Measurements from ENCODE around the gene AOPEP.

The AOPEP gene

DNA sequence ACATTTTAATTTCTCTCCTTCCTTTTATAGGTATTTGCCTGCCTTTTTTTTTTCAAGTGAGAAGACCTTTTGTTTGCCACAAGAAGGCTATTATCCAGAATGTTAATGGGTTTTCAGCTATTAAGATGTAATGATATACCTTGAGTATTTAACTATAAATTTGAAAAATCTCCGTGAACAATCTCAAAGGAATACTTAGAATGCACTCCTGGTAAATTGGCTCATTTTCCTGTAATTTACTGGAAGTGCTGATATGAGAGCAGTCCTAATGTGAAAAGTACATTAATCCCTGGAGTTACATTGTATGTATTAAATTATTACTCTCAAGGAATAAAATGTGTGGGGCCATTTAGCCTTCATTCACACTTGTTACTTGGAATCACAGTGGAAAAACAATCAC lies 32.4 kb downstream of the AOPEP start:
- TF ChIP-seq, protein P1, sequence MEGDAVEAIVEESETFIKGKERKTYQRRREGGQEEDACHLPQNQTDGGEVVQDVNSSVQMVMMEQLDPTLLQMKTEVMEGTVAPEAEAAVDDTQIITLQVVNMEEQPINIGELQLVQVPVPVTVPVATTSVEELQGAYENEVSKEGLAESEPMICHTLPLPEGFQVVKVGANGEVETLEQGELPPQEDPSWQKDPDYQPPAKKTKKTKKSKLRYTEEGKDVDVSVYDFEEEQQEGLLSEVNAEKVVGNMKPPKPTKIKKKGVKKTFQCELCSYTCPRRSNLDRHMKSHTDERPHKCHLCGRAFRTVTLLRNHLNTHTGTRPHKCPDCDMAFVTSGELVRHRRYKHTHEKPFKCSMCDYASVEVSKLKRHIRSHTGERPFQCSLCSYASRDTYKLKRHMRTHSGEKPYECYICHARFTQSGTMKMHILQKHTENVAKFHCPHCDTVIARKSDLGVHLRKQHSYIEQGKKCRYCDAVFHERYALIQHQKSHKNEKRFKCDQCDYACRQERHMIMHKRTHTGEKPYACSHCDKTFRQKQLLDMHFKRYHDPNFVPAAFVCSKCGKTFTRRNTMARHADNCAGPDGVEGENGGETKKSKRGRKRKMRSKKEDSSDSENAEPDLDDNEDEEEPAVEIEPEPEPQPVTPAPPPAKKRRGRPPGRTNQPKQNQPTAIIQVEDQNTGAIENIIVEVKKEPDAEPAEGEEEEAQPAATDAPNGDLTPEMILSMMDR (IDR thresholded peaks at IDR 0.05; ENCODE audit: low read depth, low read length): no peak
- H3K4me3 ChIP-seq (ENCODE audit: low read depth, low read length): no peak overlapping the region

DNA sequence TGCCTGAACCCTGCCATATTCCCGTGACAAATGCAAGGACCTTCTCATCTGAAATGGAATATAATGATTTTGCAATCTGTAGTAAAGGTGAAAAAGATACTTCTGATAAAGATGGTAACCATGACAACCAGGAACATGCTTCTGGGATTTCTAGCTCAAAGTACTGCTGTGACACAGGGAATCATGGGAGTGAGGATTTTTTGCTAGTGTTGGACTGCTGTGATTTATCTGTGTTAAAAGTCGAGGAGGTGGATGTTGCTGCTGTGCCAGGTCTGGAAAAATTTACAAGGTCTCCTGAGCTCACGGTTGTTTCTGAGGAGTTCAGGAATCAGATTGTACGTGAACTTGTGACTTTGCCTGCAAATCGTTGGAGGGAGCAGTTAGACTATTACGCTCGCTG lies 33.5 kb downstream of the AOPEP start:
- TF ChIP-seq, protein P1 (IDR thresholded peaks at IDR 0.05; ENCODE audit: low read depth, low read length): no peak
- no peak overlapping the region for H3K4me3 ChIP-seq (ENCODE audit: low read depth, low read length)

DNA sequence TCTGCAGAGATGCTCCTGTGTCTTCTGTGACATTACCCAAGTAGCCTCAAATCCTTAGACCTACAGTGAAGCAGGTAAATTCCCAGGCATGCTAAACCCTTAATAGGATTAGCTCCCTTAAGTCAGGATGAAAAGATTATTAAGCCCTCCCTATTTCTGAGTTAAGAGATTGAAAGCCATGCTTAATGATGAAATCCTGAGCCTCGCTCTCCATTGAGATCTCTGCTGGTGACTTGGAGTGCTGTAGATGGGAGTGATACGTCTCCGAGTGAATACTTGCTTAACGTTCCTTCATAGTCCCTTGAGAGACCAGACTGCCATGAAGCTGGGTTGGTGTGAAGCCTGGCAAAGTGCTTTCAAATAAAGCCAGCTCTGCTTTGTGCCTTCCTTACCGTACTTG lies 34.2 kb downstream of the AOPEP start:
- no peak overlapping the region for H3K4me3 ChIP-seq (ENCODE audit: low read depth, low read length)
- TF ChIP-seq, protein P1 (IDR thresholded peaks at IDR 0.05; ENCODE audit: low read depth, low read length): no peak

DNA sequence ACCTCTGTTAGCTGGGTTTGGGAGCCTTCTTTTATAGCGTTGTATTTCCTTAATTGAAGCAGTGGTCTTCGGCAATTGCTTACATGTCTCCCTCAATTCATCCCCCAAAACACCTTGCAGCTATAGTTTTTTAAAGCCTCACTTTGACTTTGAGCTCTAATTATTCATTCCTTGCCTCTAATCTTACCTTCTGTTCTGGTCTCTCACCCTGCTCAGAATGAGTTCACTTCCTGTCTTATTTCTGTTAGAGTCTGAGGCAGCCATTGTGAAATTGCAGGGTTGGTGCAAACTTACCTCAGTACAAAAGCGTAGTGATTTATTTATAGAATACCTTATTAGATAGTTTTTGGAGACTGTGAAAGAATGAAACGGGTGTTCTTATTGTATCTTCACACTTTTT lies 35.0 kb downstream of the AOPEP start:
- H3K4me3 ChIP-seq (ENCODE audit: low read depth, low read length): no peak overlapping the region
- TF ChIP-seq, protein P1 (IDR thresholded peaks at IDR 0.05; ENCODE audit: low read depth, low read length): no peak

DNA sequence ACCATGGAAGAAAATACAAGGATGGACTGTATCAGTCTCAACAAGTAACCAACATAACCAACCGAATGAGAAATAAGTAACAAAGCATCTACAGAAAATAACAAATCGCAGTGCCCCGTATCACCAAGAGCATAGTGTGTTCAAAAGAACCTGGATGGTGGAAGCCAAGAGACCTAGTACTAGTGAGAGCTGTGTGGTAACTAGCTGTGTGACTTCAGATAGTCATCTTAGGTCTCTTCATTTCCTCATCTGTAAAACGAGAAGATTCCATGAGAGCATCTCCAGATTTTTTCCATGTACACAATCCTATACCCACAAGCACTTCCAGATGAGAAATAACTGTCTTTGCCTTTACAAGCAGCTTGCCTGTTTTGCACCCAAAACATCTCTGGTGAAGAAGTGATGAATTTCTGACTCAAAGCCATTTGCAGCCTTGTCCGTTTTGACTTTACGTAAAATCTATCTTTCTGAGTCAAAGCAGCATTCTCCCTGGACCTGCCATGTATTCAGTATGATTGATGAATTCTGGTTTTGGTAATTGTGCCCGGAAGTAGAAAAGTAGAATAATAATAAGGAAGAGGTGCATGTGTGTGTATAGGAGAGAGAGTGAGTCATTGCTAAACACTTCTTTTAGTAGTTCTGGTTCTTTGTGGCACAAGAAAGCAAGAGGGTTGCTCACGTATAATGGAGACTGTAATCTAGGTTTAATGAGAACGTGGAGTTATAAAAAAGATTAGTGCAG lies 41.0 kb downstream of the AOPEP start:
- TF ChIP-seq, protein P1 (IDR thresholded peaks at IDR 0.05; ENCODE audit: low read depth, low read length): no peak
- no peak overlapping the region for H3K4me3 ChIP-seq (ENCODE audit: low read depth, low read length)

DNA sequence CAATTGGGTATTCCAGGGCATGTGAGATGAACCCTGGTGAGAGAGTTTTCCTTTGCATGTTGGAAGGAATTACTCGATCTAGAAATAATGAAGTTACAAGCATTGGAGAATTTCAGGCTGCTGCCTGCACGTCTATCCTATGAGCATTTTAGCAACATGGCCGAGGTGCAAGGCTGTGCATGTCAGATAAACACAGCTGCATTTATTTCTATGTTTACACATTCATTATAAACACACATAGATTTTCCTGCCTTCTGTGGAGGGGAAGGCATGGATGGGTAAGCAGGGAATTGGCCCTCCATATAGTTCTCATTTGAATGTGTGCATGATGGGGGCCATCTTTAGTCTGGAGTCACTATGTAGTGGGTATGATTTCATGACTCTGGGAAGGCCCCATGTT lies 42.3 kb downstream of the AOPEP start:
- H3K4me3 ChIP-seq (ENCODE audit: low read depth, low read length): no peak overlapping the region
- TF ChIP-seq, protein P1 (IDR thresholded peaks at IDR 0.05; ENCODE audit: low read depth, low read length): no peak

DNA sequence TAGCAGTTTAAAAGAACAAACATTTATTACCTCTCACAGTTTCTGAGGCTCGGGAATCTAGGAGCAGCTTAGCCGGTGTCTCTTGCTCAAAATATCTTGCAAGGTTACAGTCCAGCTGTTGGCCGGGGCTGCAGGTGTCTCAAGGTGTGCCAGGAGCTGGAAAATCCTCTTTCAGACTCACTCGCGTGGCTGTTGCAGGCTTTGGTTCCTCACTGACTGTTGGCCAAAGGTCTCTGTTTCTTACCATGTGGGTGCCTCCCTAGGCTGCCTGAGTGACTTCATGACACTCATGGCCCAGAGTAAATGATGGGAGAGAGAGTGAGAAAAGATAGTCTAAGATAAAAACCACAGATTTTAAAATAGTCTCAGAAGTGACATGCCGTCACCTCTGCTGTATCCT lies 43.8 kb downstream of the AOPEP start:
- no peak overlapping the region for H3K4me3 ChIP-seq (ENCODE audit: low read depth, low read length)
- TF ChIP-seq, protein P1 (IDR thresholded peaks at IDR 0.05; ENCODE audit: low read depth, low read length): no peak

Data from WI38 (cell line).